HG03060 (cell line): Measurements from ENCODE around the gene TRIO.

Experiments used
- ATAC-seq: cut with Tn5 transposase; IDR thresholded peaks from one replicate; pipeline ENCODE4 v1.9.1; 2021; ENCODE audit warnings: low read depth, moderate number of reproducible peaks; ENCODE audit not compliant: unreplicated experiment

The TRIO gene

DNA sequence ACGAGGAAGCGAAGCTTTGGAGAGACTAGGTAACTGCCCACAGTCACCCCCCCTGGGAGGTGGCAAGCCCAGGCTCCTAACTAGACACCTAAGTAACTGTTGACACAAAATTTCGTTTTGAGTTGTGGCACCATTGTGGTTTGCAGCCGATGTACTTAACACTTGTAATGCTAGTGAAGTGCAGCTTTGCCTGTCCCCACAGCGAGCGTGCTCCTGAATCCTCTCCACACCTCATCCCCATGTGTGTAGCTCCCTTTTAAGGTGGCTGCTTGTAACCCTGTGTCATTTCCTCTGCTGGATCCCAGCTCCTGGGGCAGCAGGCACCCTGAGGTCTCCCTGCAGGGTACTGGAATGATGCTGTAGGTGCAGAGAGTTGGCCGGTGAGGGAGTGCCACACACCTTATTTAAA is 114.9 kb downstream of the TRIO start:
- peak; percentile 68 for ATAC-seq

- no peak for ATAC-seq
Measured at GRCh38 chr5:14258840-14259239, 115.7 kb downstream of the TRIO start.

DNA sequence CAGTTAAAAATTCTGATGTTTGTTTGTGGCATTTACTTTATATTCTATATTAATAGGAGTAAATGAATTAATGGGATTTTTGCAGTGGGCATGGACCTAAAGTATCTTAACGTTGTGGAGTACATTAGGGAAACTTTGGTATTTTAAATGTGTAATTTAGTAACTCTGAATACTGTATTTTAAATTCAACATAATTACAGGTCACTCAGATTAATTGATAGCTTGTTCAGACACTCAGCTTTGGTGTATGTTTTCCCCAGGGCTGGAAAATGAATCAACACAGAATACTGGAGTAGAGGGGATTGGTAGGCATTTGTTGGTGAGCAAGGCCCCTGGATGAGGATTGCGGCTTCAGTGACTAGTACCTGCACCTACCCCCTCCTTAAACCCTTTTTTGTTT is 117.5 kb downstream of the TRIO start:
- ATAC-seq, result no peak

GRCh38 chr5:14261235-14261634 is 118.1 kb downstream of the TRIO start:
- no peak for ATAC-seq

DNA sequence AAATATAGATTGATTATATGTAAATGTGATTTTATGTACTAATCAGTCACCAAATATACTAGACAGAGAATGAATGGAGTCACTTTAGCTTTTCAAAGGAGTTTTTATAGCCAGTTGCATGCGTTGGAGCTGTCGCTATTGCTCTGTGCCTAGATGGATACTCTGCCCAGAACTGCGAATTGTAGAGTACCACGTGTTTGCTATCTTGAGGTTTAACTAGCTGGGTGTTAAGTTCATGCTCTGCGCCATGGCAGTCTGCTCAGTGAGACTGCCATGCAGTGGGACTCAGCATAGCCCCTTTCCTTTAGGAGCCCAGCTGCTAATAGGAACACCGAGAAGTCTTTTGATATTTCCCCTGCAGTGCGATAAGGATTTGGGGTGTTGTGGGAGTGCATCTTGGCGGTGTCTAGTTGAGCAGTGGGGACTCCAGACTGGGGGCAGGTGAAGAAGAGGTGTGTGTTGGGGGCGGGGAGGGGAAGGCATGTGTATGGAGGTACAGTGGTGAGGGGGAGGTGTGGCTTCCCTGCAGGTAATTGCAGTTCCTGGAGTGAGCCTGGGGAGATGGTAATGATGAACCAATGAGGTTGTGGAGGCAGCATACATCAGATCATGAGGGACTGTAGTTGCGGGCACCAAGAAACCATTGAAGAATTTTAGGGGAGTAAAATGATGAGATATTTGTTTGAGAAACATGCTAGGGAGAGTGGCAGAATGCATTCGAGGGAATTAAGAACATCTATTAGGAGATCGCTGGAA is 118.9 kb downstream of the TRIO start:
- no peak for ATAC-seq

DNA sequence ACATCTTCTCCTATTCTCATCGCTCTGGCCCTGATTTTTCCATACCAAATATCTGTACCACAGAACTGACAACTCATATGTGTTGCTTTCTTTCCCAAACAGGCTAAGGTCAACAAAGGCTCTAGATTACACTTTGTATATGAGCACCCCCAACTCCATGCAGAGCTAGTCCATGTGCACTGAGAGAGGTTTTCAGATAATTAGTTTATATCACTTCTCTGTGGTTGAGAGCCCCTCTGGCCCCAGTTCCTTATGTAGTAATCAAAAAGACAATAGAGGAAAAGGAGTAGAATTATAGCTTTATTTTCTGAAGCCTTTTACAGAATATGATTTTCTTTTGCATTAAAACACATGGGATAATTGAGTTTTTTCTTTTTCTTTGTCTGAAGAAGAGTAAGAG is 120.0 kb downstream of the TRIO start:
- ATAC-seq, result no peak

- ATAC-seq, result no peak
Measured at GRCh38 chr5:14263699-14264098, 120.6 kb downstream of the TRIO start.

GRCh38 chr5:14264605-14265316 is 121.6 kb downstream of the TRIO start:
- ATAC-seq, result peak; percentile 53

GRCh38 chr5:14265570-14265969 is 122.4 kb downstream of the TRIO start:
- no peak for ATAC-seq

- ATAC-seq, result no peak
Measured at GRCh38 chr5:14266171-14266570, 123.0 kb downstream of the TRIO start.

DNA sequence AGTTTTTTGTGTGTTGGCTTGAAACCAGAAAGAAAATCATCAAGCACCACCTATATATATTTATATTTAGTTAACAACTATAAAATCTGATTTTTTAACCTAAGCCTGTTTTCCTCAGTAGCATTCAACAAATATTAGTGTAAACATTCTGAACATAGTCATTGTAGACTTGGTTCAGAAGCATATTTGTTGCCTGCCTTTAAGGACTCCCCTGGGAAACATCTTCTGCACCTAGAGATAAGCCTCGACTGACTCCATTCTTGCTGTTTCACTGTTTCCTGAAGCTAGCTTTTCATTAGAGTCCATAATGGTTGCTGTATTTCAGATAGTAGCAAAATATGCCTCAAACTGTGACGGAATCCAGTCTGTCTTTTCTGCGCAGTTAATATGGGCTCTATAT is 123.5 kb downstream of the TRIO start:
- ATAC-seq, result no peak

GRCh38 chr5:14267166-14267838 is 124.2 kb downstream of the TRIO start:
- no peak for ATAC-seq

- no peak for ATAC-seq
Measured at GRCh38 chr5:14267991-14268708, 125.0 kb downstream of the TRIO start.

DNA sequence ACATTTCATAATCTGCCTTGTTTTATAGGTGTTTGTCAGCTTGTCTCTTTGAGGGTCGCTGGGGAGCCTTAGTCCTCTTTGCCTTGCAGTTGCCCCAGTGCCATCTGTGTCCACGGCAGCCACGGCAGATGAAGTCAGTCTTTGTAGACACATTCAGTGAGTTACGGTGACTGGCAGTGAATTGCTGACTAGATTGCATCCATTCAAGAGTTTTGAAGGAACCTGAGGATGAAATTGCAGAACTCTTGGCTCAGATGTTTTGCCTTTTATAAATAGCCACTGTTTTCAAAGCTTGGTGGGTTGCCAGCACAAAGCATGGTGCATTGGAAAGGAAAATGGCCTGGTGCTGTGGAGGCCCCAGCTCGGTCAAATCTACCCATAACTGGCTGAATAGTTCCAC is 125.6 kb downstream of the TRIO start:
- ATAC-seq, result no peak

GRCh38 chr5:14269395-14269794 is 126.3 kb downstream of the TRIO start:
- no peak for ATAC-seq

- no peak for ATAC-seq
Measured at GRCh38 chr5:14270209-14270702, 127.1 kb downstream of the TRIO start.

- ATAC-seq, result no peak
Measured at GRCh38 chr5:14272548-14273205, 129.5 kb downstream of the TRIO start.

GRCh38 chr5:14273207-14273767 is 130.1 kb downstream of the TRIO start:
- ATAC-seq, result no peak

GRCh38 chr5:14276380-14276779 is 133.2 kb downstream of the TRIO start:
- ATAC-seq, result no peak
